HCEC 1CT (cell line): ENCODE measurements around the gene ANKRD13D.

Experiments
- DNase-seq: peaks from one replicate; pipeline ENCODE4 v3.0.0-alpha.2; 2017

ANKRD13D gene

GRCh38 chr11:67274768-67275605 is 14.1 kb upstream of the ANKRD13D start:
- DNase-seq, result no peak

- DNase-seq, result no peak
Measured at GRCh38 chr11:67275606-67276409, 13.3 kb upstream of the ANKRD13D start.

GRCh38 chr11:67276781-67277230 is 12.3 kb upstream of the ANKRD13D start:
- DNase-seq, result peak; percentile 38

- DNase-seq, result peak; percentile 73
Measured at GRCh38 chr11:67277231-67277961, 11.7 kb upstream of the ANKRD13D start.

- DNase-seq, result no peak
Measured at GRCh38 chr11:67278135-67278938, 10.8 kb upstream of the ANKRD13D start.

GRCh38 chr11:67278939-67279588 is 10.0 kb upstream of the ANKRD13D start:
- DNase-seq, result no peak

- no peak for DNase-seq
Measured at GRCh38 chr11:67279589-67280340, 9.3 kb upstream of the ANKRD13D start.

GRCh38 chr11:67280341-67280787 is 8.7 kb upstream of the ANKRD13D start:
- no peak for DNase-seq

- DNase-seq, result no peak
Measured at GRCh38 chr11:67280788-67281551, 8.1 kb upstream of the ANKRD13D start.

- no peak for DNase-seq
Measured at GRCh38 chr11:67281552-67282150, 7.5 kb upstream of the ANKRD13D start.

- no peak for DNase-seq
Measured at GRCh38 chr11:67282155-67282875, 6.8 kb upstream of the ANKRD13D start.

GRCh38 chr11:67282876-67283371 is 6.2 kb upstream of the ANKRD13D start:
- DNase-seq, result no peak

GRCh38 chr11:67283481-67283963 is 5.6 kb upstream of the ANKRD13D start:
- DNase-seq, result no peak

GRCh38 chr11:67284811-67285540 is 4.1 kb upstream of the ANKRD13D start:
- no peak for DNase-seq

GRCh38 chr11:67285541-67286498 is 3.3 kb upstream of the ANKRD13D start:
- no peak for DNase-seq

- DNase-seq, result no peak
Measured at GRCh38 chr11:67286621-67287333, 2.3 kb upstream of the ANKRD13D start.
